Mesenchymal stem cell (in vitro differentiated cells and primary cell): ENCODE data around the gene BEST4.
A peak's percentile ranks its signal among the peaks of the same experiment; 100 is the strongest.

Source experiments
- DNase-seq: peaks from one replicate; pipeline ENCODE4 v3.0.0-alpha.2; 2013
- H2AFZ ChIP-seq: one replicate; pipeline ENCODE4 v1.6.1; 2013; ENCODE audit warnings: low read depth, mild to moderate bottlenecking, control low read depth, inconsistent platforms, low read length, moderate library complexity
- H2AK5ac ChIP-seq: 2 replicates; pipeline ENCODE4 v1.6.1; 2013; ENCODE audit warnings: low read length, moderate library complexity, mild to moderate bottlenecking, inconsistent platforms; ENCODE audit not compliant: severe bottlenecking
- H2BK120ac ChIP-seq: one replicate; pipeline ENCODE4 v1.6.1; 2013; ENCODE audit warnings: low read depth, mild to moderate bottlenecking, inconsistent platforms, low read length, moderate library complexity
- H2BK12ac ChIP-seq, 2 experiments: one replicate each; pipeline ENCODE4 v1.6.1; 2013; ENCODE audit warnings: inconsistent platforms in 2 of 2, low read length in 2 of 2, mild to moderate bottlenecking in 2 of 2, moderate library complexity in 2 of 2, control low read depth in 1 of 2
- H2BK15ac ChIP-seq: one replicate; pipeline ENCODE4 v1.6.1; 2013; ENCODE audit warnings: mild to moderate bottlenecking, low read depth, inconsistent platforms; ENCODE audit not compliant: poor library complexity, severe bottlenecking
- H2BK5ac ChIP-seq: 2 replicates; pipeline ENCODE4 v1.6.1; 2013; ENCODE audit warnings: low read depth, mild to moderate bottlenecking, low read length, control low read depth, inconsistent platforms; ENCODE audit not compliant: poor library complexity, severe bottlenecking
- H3K14ac ChIP-seq, 2 experiments: one replicate each; pipeline ENCODE4 v1.6.1; 2013; ENCODE audit warnings: inconsistent platforms in 2 of 2, low read length in 2 of 2, control low read depth in 1 of 2, mild to moderate bottlenecking in 1 of 2, moderate library complexity in 1 of 2
- H3K18ac ChIP-seq, 2 experiments: one replicate each; pipeline ENCODE4 v1.6.1; 2013; ENCODE audit warnings: inconsistent platforms in 2 of 2, low read length in 2 of 2, control low read depth in 1 of 2, low read depth in 1 of 2, mild to moderate bottlenecking in 1 of 2
- H3K23ac ChIP-seq, 2 experiments: one replicate each; pipeline ENCODE4 v1.6.1; 2013; ENCODE audit warnings: inconsistent platforms in 2 of 2, low read length in 2 of 2, mild to moderate bottlenecking in 2 of 2, moderate library complexity in 2 of 2, control low read depth in 1 of 2
- H3K27ac ChIP-seq: 2 replicates; pipeline ENCODE4 v1.5.1; 2013; ENCODE audit warnings: mild to moderate bottlenecking, moderate library complexity, low read length, control low read depth, inconsistent platforms; ENCODE audit not compliant: poor library complexity, severe bottlenecking
- H3K27me3 ChIP-seq, 2 experiments: 2 replicates each; pipeline versions ENCODE4 v1.6.1 to v1.7.0; 2013; ENCODE audit warnings: low read length in 2 of 2, mild to moderate bottlenecking in 2 of 2, moderate library complexity in 2 of 2, control low read depth in 1 of 2, inconsistent platforms in 1 of 2; ENCODE audit not compliant: control insufficient read depth in 1 of 2, insufficient read depth in 1 of 2
- H3K36me3 ChIP-seq, 2 experiments: 2 replicates each; pipeline versions ENCODE4 v1.6.1 to v1.7.0; 2013; ENCODE audit warnings: low read length in 2 of 2, control low read depth in 1 of 2, inconsistent platforms in 1 of 2, low read depth in 1 of 2, mild to moderate bottlenecking in 1 of 2; ENCODE audit not compliant: insufficient read depth in 2 of 2, control insufficient read depth in 1 of 2
- H3K4ac ChIP-seq, 2 experiments: one replicate each; pipeline ENCODE4 v1.6.1; 2013; ENCODE audit warnings: inconsistent platforms in 2 of 2, low read length in 2 of 2, mild to moderate bottlenecking in 2 of 2, moderate library complexity in 2 of 2, control low read depth in 1 of 2, low read depth in 1 of 2
- H3K4me1 ChIP-seq: 2 replicates; pipeline ENCODE4 v1.6.1; 2013; ENCODE audit warnings: low read depth, low read length, control low read depth; ENCODE audit not compliant: control insufficient read depth, insufficient read depth
- H3K4me2 ChIP-seq: 2 replicates; pipeline ENCODE4 v1.6.1; 2013; ENCODE audit warnings: low read length, mild to moderate bottlenecking, inconsistent platforms; ENCODE audit not compliant: poor library complexity, severe bottlenecking
- H3K4me3 ChIP-seq, 2 experiments: 2 replicates each; pipeline versions ENCODE4 v1.5.1 to v1.7.0; 2013; ENCODE audit warnings: low read length in 2 of 2, mild to moderate bottlenecking in 2 of 2, control low read depth in 1 of 2, low read depth in 1 of 2; ENCODE audit not compliant: insufficient read depth in 1 of 2
- H3K79me1 ChIP-seq: replicated peaks from 2 replicates; pipeline ENCODE4 v1.6.1; 2013; ENCODE audit warnings: mild to moderate bottlenecking, control low read depth, low read length, inconsistent platforms; ENCODE audit not compliant: poor library complexity, severe bottlenecking
- H3K9ac ChIP-seq: 2 replicates; pipeline ENCODE4 v1.7.0; 2013; ENCODE audit warnings: mild to moderate bottlenecking, low read length, moderate library complexity
- H3K9me3 ChIP-seq: 2 replicates; pipeline ENCODE4 v1.7.0; 2013; ENCODE audit warnings: mild to moderate bottlenecking, low read length; ENCODE audit not compliant: control insufficient read depth
- H4K8ac ChIP-seq: one replicate; pipeline ENCODE4 v1.6.1; 2013; ENCODE audit warnings: inconsistent platforms, mild to moderate bottlenecking, low read length, moderate library complexity
- H4K91ac ChIP-seq: one replicate; pipeline ENCODE4 v1.6.1; 2013; ENCODE audit warnings: mild to moderate bottlenecking, low read length, inconsistent platforms
- WGBS: methylation state at CpG from one replicate; pipeline ENCODE4 v1.1.7; 2013; ENCODE audit warnings: mixed read lengths; 5-methylcytosine and 5-hydroxymethylcytosine counted together

The BEST4 gene

DNA sequence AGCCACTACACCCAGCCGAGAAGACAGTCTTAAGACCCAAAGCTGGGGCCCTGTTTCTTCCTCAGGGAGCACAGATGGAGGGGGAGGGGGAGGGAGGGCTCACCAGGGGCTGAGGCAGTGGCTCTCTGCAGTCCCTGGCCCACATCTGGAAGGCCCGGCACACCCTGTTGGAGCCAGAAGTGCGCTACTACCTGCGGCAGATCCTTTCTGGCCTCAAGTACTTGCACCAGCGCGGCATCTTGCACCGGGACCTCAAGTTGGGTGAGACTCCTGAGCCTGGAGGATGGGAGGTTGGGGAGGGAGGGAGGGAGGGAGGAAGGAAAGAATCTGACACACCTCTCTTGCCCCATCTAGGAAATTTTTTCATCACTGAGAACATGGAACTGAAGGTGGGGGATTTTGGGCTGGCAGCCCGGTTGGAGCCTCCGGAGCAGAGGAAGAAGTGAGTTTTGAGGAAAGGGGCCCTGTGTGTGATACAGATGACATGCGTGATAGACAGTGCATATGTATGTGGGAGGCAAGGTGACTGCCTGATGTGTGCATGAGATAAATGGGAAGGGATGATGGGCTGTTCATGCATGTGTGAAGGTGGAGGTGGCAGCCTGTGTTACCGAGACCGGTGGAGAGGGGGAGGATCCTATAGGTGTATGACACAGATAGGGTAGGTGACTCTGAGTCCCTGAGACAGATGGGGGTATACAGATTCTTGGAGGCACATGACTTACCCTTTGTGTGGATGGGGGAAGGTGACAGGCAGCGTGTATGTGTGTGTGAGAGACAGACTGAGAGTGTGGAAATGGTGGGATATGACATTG is 13.7 kb upstream of the BEST4 start:
- Histone ChIP-seq H3K23ac (peak overlapping the region in 1 of 2 experiments; percentile 10), H3K79me1 (peaks cover 7% of the 10 kb centered on the region)

GRCh38 chr1:44799770-44800584 is 12.0 kb upstream of the BEST4 start, which contains the start of gene PLK3:
Gene PLK3, plus strand, starts transcription at chr1:44800377. Its CDS starts 87 bp downstream, at chr1:44800464.
- peaks cover 3% of the 10 kb centered on the region for H3K79me1 ChIP-seq
- H4K91ac ChIP-seq = peak within 1 kb of the TSS; percentile 65
- peak within 1 kb of the TSS; percentile 72 for H3K4me2 ChIP-seq
- peak within 1 kb of the TSS in 1 of 2 experiments; percentile 91 for H3K14ac ChIP-seq
- H3K18ac ChIP-seq = peak within 1 kb of the TSS; percentile 70 to 92
- H2AK5ac ChIP-seq = no peak within 1 kb of the TSS
- peak within 1 kb of the TSS; percentile 94 for H3K9ac ChIP-seq
- peak within 1 kb of the TSS; percentile 89 for H2BK120ac ChIP-seq
- H3K4me1 ChIP-seq = peaks cover 34% of the 10 kb centered on the region
- H3K23ac ChIP-seq = peak within 1 kb of the TSS in 1 of 2 experiments; percentile 75
- H3K4ac ChIP-seq = peak within 1 kb of the TSS; percentile 54 to 65
- peak within 1 kb of the TSS; percentile 38 for H4K8ac ChIP-seq
- under 1% methylated on average over 60 of the region's 79 CpGs for WGBS
- H3K27ac ChIP-seq = peak within 1 kb of the TSS; percentile 95
- H2AFZ ChIP-seq = peak within 1 kb of the TSS; percentile 15
- peak; percentile 98 for DNase-seq
- H2BK5ac ChIP-seq = peak within 1 kb of the TSS; percentile 83
- peaks cover 31 to 32% of the 10 kb centered on the region in 2 experiments for H3K36me3 ChIP-seq
- H2BK15ac ChIP-seq = peak within 1 kb of the TSS; percentile 75
- no peaks in the 10 kb centered on the region for H3K9me3 ChIP-seq
- H3K27me3 ChIP-seq = no peaks in the 10 kb centered on the region
- H3K4me3 ChIP-seq = peak within 1 kb of the TSS; percentile 82 to 90
- peak within 1 kb of the TSS in 1 of 2 experiments; percentile 87 for H2BK12ac ChIP-seq

More for the DNA sequence above, 13.7 kb upstream of the BEST4 start:
- H2BK5ac ChIP-seq = no peak overlapping the region
- H3K4me1 ChIP-seq = peaks cover 48% of the 10 kb centered on the region
- H3K4me3 ChIP-seq = peak overlapping the region; percentile 47 to 90
- peak overlapping the region in 1 of 2 experiments; percentile 80 for H3K14ac ChIP-seq
- DNase-seq = peak; percentile 38
- H3K18ac ChIP-seq = peak overlapping the region in 1 of 2 experiments; percentile 22
- no peak overlapping the region for H2BK15ac ChIP-seq
- no peak overlapping the region for H2AFZ ChIP-seq
- peak overlapping the region; percentile 94 for H3K9ac ChIP-seq
- H4K91ac ChIP-seq = no peak overlapping the region
- H2AK5ac ChIP-seq = no peak overlapping the region
- no peaks in the 10 kb centered on the region for H3K27me3 ChIP-seq
- H3K36me3 ChIP-seq = peaks cover 49 to 50% of the 10 kb centered on the region in 2 experiments
- peak overlapping the region in 1 of 2 experiments; percentile 35 for H2BK12ac ChIP-seq
- H3K4ac ChIP-seq = peak overlapping the region in 1 of 2 experiments; percentile 47
- no peaks in the 10 kb centered on the region for H3K9me3 ChIP-seq
- H3K27ac ChIP-seq = no peak overlapping the region
- 71% methylated on average over 10 of the region's 13 CpGs for WGBS
- no peak overlapping the region for H4K8ac ChIP-seq
- H2BK120ac ChIP-seq = no peak overlapping the region
- peak overlapping the region; percentile 72 for H3K4me2 ChIP-seq

DNA sequence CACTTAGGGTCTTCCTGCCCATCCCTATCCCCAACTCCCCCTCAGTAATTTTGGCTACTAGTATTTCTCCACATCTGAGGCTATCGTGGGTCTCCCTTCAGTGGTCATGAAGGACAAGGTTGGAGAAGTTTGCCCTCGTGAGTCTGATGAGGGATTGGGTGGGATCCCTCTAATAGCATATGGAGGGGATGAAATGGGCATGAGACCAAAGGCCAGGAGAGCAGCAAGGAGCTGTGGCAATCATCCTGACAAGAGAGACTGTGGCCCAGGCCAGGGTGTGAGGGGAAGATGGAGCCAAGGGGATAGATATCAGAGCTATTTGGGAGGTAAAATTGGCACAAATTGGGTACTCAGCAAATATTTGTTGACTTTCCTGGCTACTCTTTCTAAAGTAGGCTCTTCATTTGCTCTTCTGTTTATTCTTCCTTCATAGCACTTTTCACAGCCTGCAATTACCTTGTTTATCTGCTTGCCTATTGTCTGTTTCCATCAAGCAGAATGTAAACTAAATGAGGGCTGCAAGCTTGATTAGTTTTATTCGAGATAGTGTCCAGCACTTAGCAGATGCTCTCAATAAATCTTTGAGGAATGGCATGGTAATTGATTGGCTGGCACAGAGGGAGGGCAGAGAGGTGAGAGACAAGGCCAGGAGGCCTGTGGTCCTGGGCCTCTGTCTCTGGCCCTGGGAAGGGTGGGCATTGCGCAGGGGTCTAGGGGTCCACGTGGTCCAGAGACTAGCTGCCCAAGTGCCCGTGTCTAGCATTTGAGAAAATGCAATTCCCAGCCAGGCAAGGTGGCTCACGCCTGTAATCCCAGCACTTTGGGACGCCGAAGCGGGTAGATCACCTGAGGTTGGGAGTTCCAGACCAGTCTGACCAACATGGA is 10.8 kb upstream of the BEST4 start:
- Histone ChIP-seq H2BK12ac (peak overlapping the region; percentile 28 to 98), H2BK15ac (peak overlapping the region; percentile 31), H3K36me3 (peaks cover 20 to 21% of the 10 kb centered on the region in 2 experiments), H3K18ac (peak overlapping the region in 1 of 2 experiments; percentile 78), H3K9ac (peak overlapping the region; percentile 88), H2BK5ac (no peak overlapping the region), H2BK120ac (no peak overlapping the region), H3K4ac (peak overlapping the region in 1 of 2 experiments; percentile 90), H3K4me3 (no peak overlapping the region), H2AK5ac (peak overlapping the region; percentile 69), H4K8ac (peak overlapping the region; percentile 51), H2AFZ (no peak overlapping the region), H3K23ac (no peak overlapping the region), H3K27me3 (no peaks in the 10 kb centered on the region), H3K4me2 (no peak overlapping the region), H3K79me1 (peaks cover 3% of the 10 kb centered on the region), H3K9me3 (no peaks in the 10 kb centered on the region), H4K91ac (no peak overlapping the region), H3K14ac (peak overlapping the region in 1 of 2 experiments; percentile 65), H3K27ac (peak overlapping the region; percentile 95), H3K4me1 (peaks cover 29% of the 10 kb centered on the region)
- no peak for DNase-seq
- 95% methylated on average over 10 of the region's 10 CpGs for WGBS
